NCI-H82 treated with DMSO at 0.1 percent for 48 hours (cell line): ENCODE data around the gene PRDM16.

Experiments
- DNase-seq: peaks from one replicate; lab custom pipeline; 2025; ENCODE audit not compliant: unreplicated experiment; lab: John Stamatoyannopoulos, UW

The PRDM16 gene

GRCh38 chr1:3465091-3465934 is 396.3 kb downstream of the PRDM16 start:
- DNase-seq, result no peak

GRCh38 chr1:3465935-3466321 is 396.9 kb downstream of the PRDM16 start:
- DNase-seq, result no peak

GRCh38 chr1:3466366-3467075 is 397.5 kb downstream of the PRDM16 start:
- no peak for DNase-seq

- no peak for DNase-seq
Measured at GRCh38 chr1:3467096-3468036, 398.4 kb downstream of the PRDM16 start.

GRCh38 chr1:3468236-3469103 is 399.5 kb downstream of the PRDM16 start:
- no peak for DNase-seq

- DNase-seq, result no peak
Measured at GRCh38 chr1:3469104-3469848, 400.3 kb downstream of the PRDM16 start.

GRCh38 chr1:3469849-3470649 is 401.0 kb downstream of the PRDM16 start:
- no peak for DNase-seq

- no peak for DNase-seq
Measured at GRCh38 chr1:3470650-3471355, 401.8 kb downstream of the PRDM16 start.

GRCh38 chr1:3471356-3472087 is 402.5 kb downstream of the PRDM16 start:
- DNase-seq, result no peak

GRCh38 chr1:3472088-3472850 is 403.3 kb downstream of the PRDM16 start:
- no peak for DNase-seq

GRCh38 chr1:3472906-3473305 is 403.9 kb downstream of the PRDM16 start:
- DNase-seq, result no peak

- DNase-seq, result no peak
Measured at GRCh38 chr1:3473381-3473844, 404.4 kb downstream of the PRDM16 start.

- DNase-seq, result no peak
Measured at GRCh38 chr1:3474016-3474415, 405.0 kb downstream of the PRDM16 start.

- DNase-seq, result no peak
Measured at GRCh38 chr1:3474421-3474820, 405.4 kb downstream of the PRDM16 start.

GRCh38 chr1:3475839-3476573 is 407.0 kb downstream of the PRDM16 start:
- DNase-seq, result no peak

- DNase-seq, result no peak
Measured at GRCh38 chr1:3476666-3477065, 407.7 kb downstream of the PRDM16 start.
